ENCODE results near the gene C19orf33.

GRCh38 chr19:38277549-38277948 lies 26.5 kb upstream of the C19orf33 start:
- TF ChIP-seq CTCF (conservative IDR thresholded peaks at IDR 0.05; ENCODE audit: low read depth, low read length) (no peak), EZH2 (IDR thresholded peaks at IDR 0.05; ENCODE audit: borderline replicate concordance, low read depth, low read length, poor library complexity, severe bottlenecking) (no peak)

Measured in A673 (cell line).